ENCODE measurements around the gene STK17B.
A peak's percentile ranks its signal among the peaks of the same experiment; 100 is the strongest.

Gene STK17B

DNA sequence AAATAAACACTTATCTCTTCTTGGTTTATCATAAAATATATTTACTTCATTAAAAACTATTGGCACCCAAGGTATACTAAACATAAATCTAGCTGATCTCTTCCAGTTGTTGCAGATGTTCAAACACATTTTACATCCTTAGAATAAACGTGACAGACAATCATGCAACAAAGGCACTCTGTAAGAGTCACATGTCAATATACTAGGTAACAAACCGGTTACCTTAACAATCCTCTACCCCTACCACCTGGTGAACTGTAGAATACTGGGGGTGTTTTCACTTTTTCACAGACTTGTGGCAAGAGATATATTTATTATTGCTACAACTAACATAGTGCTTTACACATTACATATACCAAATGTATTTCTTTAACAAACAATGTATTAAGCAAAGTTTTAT is 15.8 kb downstream of the STK17B start:
- no peak for DNase-seq (ENCODE audit: low spot score)

DNA sequence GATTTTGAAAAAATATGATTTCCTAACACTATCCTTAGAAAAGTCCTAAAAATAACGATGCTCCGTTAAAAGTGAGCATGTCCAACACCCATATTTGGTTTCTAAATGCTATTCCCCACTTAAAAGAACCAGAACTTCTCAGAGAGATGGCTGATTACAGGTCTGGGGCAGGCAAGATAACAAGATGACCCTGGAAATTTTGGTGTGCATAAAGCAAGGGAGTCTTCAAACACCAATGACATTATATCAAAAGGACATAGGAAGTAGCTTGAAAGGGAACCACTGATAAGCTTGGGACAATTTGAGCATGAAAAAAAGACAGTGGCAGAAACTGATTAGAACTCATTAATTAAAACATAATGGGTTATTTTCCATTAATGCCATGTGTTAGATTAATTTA is 17.9 kb downstream of the STK17B start:
- no peak for DNase-seq (ENCODE audit: low spot score)

DNA sequence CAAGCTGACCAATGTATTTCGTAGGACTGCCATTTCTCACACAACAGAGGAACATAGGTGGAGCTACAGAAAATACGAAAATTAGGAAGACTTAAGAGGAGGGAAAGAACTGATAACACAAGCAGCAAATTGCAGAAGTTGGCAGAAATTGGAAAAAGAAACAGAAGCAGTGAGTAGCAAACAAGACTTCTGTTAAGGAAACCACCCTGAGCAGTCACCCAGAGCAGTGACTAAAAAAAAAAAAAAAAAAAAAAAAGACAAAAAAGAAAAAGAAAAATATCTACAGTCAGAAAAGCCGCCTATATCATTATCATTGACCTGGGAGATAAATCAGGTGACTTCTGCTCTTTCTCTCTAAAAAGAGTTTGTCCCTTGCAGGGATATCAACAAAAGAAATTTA is 21.4 kb downstream of the STK17B start:
- DNase-seq (ENCODE audit: low spot score) = no peak

DNA sequence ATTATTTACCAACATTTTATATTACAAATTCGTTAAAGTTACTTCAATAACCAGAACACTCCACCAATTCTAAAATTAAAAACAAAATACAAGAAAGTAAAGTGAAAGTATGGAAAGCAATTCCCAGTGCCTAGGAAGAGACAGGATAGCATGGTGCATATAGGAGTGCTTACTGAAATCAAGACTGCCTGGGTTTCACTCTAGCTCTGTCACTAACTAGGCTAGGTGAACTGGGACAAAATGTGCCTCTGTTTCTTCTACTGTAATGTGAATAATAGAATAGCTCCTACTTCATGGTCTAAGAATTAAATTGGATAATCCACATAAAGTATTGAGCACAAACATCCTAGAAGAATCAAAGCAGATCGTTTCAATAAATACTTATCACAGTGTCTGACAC is 22.6 kb downstream of the STK17B start:
- DNase-seq (ENCODE audit: low spot score) = no peak

DNA sequence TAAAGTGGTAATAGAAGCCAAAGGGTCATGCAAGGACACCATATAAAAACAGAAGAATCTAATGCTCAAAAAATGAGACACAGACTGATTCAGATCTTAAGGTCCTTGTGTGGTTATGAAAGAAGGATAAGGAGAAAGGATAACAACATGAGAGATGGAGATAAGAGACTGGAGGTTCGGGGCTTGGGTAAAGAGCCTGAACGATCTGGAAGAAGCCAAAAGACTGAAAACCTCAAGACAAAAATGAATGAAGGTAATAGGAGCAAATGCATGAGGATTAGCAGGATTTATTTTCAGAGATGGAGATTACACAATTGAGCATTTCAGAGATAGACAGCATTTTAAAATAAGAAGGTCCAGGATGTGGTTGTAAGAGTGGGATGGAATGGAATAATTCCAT is 26.1 kb downstream of the STK17B start:
- no peak for DNase-seq (ENCODE audit: low spot score)

DNA sequence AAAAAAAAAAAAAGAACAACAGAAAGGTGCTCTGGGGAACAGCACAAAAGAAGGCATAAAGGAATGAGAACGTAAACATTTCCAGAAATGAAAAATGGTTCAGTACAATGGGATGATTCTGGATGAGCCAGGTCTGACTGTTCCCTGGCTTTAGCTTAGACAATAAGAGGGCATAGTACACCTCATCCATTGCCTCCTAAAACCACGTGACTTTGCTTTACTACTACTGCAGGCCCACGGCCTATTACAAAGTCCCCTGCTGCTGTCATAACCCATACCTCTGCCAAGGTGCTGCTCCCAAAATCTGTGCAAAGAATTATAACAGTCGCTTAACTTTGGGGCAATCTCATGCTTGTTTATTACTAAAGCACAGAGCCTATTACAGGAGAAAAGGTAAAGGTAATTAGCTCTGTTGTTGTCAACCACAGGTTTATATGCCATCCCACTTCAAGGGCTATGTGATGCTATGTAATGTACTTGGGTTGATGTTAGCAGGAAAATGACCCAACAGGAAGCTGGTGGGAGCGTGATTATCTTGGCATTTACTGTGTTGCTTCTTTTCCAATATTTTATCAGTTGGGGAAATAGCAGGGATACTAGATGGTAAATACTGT is 26.8 kb downstream of the STK17B start:
- no peak for DNase-seq (ENCODE audit: low spot score)

DNA sequence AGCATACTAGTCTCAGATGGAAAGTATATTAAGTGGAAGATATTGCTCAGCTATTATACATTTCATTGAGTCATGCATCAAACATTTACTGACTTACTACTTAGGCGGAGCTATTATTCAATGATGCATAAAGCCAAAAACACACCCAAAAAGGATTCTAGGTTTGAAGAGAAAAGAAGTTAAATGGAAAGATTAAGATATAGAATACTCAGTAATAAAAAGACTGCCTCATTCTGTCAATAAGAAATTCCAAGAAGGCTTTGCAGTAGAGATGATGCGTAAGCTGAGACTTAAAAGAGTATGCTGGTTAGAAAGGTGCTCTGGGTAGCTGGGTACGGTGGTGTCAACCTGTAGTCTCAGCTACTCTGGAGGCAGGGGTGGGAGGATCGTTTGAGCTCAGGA is 27.6 kb downstream of the STK17B start:
- no peak for DNase-seq (ENCODE audit: low spot score)

DNA sequence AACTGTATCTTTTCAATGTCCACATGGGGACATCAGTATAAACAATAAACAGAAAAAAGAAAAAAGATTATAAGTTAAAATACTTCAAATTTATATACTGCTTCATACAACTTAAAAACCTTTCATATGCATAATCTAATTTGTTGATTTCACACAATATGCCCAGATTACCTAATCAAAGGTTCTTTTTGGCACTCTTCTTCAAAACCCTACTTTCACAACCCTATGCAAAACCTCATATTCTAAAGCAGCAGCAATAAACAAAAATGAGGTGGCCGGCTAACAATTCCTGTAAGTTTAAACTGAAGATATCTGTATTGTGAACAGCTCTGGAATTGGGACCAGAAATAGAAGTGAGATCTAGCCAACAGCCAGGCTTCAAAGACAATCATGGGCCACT is 28.6 kb downstream of the STK17B start:
- no peak for DNase-seq (ENCODE audit: low spot score)

DNA sequence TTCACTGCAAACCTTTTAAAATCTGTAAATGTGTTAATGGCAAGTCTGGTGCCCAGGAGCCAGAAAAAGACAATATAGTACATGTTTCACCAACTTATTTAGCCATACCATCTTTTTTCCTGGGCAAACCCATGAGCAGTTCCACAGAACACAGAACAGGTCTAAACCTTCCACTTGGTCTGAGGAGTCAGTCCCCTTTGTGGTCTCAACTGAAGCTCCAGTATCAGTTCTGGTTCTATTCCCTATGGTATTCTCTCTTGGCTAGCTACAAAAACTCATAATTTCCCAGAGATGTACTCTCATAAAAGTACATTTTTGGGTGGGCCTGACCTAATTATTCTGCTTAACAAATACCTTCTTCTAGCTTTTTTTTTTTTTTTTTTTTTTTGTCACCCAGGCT is 31.2 kb downstream of the STK17B start:
- DNase-seq (ENCODE audit: low spot score) = no peak

DNA sequence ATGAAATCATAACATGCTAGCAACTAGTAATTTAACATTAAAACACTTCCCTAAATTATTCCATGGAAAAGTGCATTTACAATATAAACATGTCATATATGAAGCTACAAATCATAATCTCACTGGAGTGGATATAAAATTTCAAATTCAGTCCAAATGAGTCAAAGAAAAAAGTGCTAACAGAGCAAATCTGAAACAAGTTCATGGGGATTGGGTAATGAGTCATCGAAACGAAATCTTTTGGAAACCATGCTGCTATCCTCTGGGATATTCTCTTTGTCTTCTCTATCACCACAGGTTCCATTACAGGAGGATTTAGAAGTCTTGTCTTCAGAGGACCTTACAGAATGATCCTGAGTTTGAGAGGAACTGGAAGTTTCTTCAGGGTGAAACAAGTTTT is 34.1 kb downstream of the STK17B start:
- DNase-seq (ENCODE audit: low spot score) = no peak

DNA sequence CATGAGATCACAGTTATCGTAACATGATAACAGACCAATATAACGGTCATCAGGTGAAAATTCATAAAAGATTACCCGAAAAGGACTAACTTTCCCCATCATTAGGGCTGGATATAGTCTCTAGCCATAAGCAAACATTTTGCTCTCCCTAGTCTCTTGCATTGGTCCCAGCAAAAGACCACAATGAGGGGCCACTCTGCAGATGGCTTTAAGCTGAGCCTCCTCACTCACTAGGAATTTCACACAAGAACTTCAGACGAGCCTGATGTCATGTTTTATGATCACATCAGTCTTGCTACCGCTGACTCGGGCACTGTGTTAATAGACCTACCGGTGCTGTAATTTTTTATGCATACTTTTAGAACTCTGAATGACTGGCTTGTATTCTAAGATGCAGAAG is 35.2 kb downstream of the STK17B start:
- no peak for DNase-seq (ENCODE audit: low spot score)

DNA sequence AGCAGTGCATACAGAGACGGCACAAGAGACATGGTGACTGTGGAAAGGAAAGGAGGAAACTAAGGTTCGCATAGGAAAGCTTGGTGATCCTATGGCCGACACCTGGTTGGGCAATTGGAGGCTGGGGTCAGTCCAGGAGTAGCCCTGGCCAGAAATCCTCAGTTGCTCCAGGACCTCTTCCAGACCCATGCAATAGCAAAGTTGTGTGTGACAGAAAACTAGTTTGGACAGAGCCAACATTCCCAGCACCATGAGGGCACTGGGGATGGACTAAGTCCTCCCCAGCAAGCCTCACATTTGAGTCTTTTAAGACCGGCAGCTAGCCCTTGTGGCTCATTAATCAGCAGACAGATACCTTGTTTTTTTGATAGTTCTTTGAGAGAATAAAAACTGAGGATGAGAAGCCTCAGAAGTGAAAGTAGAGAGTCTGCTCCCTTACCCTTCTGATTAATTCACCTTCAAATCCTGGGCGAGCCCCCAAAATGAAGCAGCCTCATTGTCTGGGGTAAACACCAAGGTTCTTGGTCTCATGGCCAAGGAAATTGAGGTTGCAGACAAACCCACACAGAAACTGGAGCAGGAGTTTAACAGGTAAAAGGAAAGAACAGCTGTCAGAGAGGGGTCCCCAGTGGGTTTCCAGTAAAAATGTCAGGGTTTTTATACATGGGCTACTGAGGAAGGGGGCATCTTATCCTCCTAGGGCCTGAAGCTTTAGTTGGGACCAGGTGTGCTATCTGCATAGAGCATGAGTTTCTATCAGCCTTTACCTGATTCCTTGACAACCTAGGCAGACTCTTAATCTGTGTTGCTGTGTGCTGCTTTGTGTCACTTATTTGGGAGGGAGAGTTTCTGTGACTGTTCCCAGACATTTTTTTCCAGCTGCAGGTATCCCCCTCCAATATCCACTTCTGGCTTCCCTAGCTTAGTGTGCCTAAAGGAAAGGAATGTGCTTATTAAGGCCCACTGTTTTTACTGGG is 39.1 kb downstream of the STK17B start:
- no peak for DNase-seq (ENCODE audit: low spot score)

DNA sequence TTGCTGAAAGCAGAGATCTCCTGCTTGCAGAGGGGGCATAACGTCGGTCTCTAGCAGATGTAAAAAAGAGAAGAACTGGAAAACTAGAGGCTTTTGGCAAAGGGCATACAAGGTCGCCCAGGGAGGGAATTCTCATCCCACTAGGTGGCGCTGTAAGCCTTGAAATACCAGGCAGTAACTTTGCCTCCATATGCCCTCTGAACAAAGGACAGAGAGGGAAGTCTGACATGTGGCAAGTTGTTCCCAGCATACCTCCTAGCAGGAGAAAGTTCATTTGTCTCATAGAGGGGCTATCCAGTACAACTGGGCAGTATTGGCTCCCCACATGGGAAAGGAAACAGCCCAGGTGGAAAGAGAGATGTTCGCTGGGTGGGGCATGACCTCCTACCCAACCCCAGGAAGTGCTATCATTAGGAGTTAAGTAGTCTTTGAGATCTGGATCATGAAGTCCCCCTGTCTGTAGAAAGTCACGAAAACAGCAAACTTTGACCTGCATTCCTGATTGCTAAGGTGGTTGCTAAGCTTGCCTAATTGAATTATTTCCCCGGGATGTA is 39.9 kb downstream of the STK17B start:
- peak; percentile 4 for DNase-seq (ENCODE audit: low spot score)

DNA sequence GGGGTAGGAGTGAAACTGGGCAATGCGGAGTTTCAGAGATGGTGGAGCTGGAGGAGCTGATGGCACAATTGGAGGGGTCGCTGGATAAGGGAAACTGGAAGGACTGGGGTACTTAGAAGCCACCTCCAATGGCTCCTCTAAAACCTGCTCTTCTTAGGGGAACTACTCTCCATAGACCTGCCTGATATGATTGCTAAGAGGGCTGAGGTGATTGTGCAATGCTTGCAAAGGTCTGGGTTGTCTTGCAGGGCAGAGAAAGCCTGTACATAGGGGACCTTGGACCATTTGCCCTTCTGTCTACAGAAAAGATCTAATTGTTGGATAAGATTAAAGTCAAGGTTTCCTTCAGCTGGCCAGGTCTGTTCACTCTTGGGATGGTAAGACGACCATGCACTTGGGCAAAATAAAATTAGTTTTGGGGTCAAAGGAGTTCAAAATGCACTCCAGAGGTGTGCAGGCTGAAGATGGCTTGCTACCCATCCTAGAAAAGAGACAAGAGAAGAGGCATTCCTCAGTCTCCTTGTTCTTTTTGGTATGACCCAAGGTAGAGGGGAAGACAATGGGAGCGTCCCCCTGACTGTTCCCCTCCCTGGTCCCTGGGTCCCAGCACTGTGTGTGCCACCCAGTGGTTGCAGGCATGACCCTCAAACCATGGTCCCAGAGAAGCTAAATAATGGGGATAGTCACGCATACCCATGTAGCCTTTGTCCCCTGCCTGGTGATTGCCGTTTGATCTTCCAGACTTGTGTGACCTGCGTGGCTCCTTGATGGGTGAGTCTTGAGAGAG is 41.1 kb downstream of the STK17B start:
- no peak for DNase-seq (ENCODE audit: low spot score)

DNA sequence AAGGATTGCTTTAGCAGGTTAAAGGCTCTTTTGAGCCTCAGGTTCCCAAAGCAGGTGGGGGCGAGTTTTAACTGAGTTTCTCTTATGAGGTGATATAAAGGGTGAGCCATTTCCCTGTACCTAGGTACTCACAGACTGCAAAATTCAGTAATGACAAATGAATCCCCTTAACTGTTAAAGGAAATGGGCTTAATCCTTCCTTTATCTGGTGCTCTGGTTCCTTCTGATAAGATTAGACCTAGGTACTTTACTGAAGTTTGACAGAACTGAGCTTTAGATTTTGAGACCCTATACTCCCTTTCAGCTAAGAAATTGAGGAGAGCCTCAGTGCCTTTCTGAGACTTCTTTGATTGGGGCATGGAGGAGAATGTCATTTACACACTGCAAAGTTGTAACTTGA is 42.6 kb downstream of the STK17B start:
- DNase-seq (ENCODE audit: low spot score) = no peak

DNA sequence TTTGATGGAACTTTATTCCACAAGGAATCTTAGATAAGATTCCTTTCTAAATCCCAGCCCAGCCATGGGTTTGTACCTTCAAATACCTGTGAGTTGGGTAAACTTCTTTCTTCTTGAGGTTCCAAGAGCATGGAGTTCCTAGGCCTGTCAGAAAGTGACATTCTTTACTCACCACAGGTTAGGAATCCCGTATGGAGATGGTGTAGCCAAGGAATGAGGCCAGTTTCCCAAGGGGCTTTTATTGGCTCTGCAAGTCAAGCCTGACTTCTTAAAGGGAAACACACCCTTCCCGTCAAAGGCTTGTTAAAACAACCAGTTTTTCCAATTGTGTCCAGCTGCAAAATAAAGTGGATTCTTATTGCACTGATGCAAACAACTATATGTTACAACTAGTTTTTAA is 45.8 kb downstream of the STK17B start:
- no peak for DNase-seq (ENCODE audit: low spot score)

DNA sequence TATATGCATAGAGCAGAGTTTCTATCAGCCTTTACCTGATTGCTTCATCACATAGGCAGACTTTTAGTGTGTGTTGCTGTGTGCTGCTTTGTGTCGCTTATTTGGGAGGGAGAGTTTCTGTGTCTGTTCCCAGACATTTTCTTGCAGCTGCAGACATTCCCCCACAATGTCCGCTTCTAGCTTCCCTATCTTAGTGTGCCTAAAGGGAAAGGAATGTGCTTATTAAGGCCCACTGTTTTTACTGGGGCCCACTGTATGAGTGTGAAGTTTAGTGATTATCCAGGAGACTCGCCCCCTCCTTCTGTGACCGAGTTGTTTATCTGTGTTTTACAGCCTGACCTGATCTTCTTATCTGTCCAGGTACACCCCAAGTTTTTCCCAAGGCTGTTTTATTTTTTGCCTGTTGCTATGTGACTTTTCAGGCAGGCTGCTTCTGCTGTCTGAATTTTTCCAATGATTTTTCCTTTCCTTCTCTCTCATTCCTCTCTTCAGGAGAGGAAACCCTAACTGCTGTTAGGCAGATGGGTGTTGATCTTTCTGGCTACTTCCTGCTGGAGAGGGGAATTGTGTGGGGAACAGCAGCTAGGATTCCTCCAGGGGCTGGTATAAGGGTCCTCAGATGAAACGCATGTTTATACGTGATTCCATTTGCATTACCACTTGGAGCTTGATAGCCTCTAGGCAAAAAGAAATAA is 47.6 kb downstream of the STK17B start:
- no peak for DNase-seq (ENCODE audit: low spot score)

DNA sequence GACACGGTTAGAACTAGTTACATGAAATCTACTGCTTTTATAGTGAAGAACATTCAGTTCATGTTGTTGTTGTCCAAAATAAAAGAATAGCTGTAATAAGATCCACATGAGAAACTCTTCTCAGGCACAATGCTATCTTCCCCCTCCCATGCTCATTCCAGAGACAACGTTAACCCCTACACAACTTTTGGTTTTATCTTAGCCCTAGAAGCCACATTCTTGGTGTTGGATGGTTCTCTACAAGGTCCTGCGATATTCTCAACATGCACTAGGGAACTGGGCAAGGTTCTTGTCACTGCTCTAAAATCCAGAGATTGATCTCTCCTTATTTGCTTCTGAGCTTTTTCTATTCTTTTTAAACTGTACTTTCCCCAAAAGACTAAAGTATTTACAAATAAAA is 51.5 kb downstream of the STK17B start:
- no peak for DNase-seq (ENCODE audit: low spot score)

DNA sequence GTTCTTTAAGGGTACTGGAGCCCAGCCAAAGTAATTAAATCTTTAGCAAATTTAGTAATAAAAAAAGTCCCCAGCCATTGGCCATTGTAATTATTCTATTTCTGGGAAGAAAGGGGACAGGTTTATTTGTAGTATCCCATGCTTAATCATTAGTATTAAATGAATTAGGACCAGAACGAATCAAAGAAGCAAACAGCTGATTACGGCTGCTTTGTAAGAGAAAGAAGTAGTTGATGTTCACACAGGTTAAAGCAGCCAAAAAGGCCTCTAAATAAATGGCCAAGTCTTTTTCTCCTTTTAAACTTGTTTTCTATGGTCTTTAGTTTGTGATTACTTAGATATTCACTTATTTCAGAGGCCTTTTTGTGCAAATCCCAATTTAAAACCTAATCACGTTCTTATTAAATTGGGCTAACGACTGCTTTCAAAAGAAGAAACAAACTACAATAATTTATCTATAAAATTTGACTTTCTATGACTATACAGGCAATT is 54.1 kb downstream of the STK17B start:
- DNase-seq (ENCODE audit: low spot score) = no peak

DNA sequence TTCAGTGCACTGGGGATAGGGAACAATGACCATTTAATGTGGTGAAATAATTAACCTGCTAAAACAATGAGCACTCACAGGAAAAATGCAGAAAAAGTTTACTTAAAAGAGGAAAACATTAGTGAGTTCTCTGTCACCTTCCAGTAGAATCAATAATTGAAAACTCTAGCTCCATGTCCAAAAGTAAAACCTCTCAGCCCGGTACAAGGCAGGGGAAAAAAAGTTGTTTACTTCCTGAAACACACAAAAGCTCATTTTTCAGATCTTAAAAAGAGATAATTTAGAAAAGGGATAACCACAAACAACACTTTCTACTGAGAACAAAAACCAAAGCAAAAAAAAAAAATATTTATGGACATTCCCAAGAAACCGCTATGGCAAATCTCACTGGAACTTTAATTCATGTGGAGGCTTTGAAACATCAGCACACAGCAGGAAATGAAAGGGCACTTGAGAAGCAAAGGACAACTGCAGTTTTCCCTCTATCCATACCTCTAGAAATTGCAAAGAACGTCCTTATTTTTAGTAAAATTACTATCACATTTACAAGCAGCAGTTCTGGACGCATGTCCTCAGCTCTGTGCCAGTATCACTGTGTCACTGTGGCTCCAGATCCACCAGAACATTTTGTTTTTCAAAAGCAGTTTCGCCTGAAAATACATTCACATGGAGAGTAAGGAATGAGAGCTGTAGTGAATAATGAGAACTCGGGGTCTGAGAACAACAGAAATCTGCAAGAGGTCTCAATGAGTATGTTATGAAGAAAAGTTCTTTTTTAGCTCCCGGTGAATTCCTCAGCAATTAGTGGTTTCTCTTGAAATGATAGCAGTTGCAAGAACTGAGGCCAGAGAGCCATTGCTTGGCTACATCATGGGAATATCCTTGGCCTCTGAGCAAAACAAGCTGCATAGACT is 58.1 kb downstream of the STK17B start:
- DNase-seq (ENCODE audit: low spot score) = no peak

Measured in HuH-7 (cell line).